ENCODE measurements around the gene EXOC3. TPM values are rescaled to one million over a fixed set of nuclear protein-coding genes. Genes with fewer than 3 reads are reported as not detected.

Gene EXOC3
- total and polyA plus RNA-seq, 10 of the 15 experiments (the other 5 are each of a cell fraction or from before 2014, with no cell fraction given): 1.6 to 53.0 (median 27.9) TPM

DNA sequence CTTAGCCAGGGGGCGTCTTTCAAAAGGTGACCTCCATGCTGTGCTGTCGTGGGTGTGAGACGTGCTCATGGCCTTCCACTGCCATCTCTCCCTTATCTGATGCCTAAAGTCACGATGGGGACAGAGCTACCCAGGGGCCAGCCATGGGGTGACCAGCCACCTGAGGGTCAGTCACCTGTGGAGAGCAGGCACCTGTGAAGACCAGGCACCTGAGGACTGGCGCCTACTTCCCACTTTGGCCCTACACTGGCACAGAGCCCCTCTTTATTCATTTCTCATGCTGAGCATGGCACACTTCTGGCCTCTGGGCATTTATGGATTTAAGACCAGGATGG, 6.4 kb upstream of the EXOC3 start:
- intact Hi-C loops (cut with micrococcal nuclease; ENCODE audit: unreplicated experiment): no loop called here
- no peak overlapping the region for H3K4me2 ChIP-seq (ENCODE audit: control insufficient read depth, insufficient read depth)
- H2AFZ ChIP-seq (ENCODE audit: control insufficient read depth, low read depth, low read length): no peak overlapping the region
- FAIRE-seq (no peak), DNase-seq (ENCODE audit: low read depth, low spot score) (no peak), ATAC-seq (no peak)
- no peaks in the 10 kb centered on the region; the same call in 1 of the 2 replicates for H3K79me2 ChIP-seq (ENCODE audit: control insufficient read depth, insufficient read depth, low read length)
- no peaks in the 10 kb centered on the region for H3K27me3 ChIP-seq (replicated peaks in 1 of 2; ENCODE audit: control insufficient read depth in 2 of 2, insufficient read depth in 2 of 2, low read length in 1 of 2)
- TF ChIP-seq, protein P1, sequence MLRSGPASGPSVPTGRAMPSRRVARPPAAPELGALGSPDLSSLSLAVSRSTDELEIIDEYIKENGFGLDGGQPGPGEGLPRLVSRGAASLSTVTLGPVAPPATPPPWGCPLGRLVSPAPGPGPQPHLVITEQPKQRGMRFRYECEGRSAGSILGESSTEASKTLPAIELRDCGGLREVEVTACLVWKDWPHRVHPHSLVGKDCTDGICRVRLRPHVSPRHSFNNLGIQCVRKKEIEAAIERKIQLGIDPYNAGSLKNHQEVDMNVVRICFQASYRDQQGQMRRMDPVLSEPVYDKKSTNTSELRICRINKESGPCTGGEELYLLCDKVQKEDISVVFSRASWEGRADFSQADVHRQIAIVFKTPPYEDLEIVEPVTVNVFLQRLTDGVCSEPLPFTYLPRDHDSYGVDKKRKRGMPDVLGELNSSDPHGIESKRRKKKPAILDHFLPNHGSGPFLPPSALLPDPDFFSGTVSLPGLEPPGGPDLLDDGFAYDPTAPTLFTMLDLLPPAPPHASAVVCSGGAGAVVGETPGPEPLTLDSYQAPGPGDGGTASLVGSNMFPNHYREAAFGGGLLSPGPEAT (IDR thresholded peaks at IDR 0.05; ENCODE audit: low read depth): no peak
- no peak for TF ChIP-seq POU2F2 (IDR thresholded peaks at IDR 0.05; ENCODE audit: borderline replicate concordance, low read depth, low read length)
- no peak for TF ChIP-seq EGR1 (IDR thresholded peaks at IDR 0.05; ENCODE audit: borderline replicate concordance in 1 of 2, low read depth in 2 of 2, low read length in 2 of 2)
- TF ChIP-seq DPF2 (IDR thresholded peaks at IDR 0.05): no peak
- TF ChIP-seq, protein P2, sequence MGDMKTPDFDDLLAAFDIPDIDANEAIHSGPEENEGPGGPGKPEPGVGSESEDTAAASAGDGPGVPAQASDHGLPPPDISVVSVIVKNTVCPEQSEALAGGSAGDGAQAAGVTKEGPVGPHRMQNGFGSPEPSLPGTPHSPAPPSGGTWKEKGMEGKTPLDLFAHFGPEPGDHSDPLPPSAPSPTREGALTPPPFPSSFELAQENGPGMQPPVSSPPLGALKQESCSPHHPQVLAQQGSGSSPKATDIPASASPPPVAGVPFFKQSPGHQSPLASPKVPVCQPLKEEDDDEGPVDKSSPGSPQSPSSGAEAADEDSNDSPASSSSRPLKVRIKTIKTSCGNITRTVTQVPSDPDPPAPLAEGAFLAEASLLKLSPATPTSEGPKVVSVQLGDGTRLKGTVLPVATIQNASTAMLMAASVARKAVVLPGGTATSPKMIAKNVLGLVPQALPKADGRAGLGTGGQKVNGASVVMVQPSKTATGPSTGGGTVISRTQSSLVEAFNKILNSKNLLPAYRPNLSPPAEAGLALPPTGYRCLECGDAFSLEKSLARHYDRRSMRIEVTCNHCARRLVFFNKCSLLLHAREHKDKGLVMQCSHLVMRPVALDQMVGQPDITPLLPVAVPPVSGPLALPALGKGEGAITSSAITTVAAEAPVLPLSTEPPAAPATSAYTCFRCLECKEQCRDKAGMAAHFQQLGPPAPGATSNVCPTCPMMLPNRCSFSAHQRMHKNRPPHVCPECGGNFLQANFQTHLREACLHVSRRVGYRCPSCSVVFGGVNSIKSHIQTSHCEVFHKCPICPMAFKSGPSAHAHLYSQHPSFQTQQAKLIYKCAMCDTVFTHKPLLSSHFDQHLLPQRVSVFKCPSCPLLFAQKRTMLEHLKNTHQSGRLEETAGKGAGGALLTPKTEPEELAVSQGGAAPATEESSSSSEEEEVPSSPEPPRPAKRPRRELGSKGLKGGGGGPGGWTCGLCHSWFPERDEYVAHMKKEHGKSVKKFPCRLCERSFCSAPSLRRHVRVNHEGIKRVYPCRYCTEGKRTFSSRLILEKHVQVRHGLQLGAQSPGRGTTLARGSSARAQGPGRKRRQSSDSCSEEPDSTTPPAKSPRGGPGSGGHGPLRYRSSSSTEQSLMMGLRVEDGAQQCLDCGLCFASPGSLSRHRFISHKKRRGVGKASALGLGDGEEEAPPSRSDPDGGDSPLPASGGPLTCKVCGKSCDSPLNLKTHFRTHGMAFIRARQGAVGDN (IDR thresholded peaks at IDR 0.05): no peak
- no peak for TF ChIP-seq ZNF274 (IDR thresholded peaks at IDR 0.05; ENCODE audit: insufficient read depth, insufficient read length)
- TF ChIP-seq CHD1 (IDR thresholded peaks at IDR 0.05; ENCODE audit: low read depth, low read length): no peak
- TF ChIP-seq HDAC6 (IDR thresholded peaks at IDR 0.05; ENCODE audit: unreplicated experiment): no peak
- TF ChIP-seq SMC3 (IDR thresholded peaks at IDR 0.05; ENCODE audit: borderline replicate concordance, low read length): no peak
- no peak for TF ChIP-seq CEBPB (IDR thresholded peaks at IDR 0.05; ENCODE audit: borderline replicate concordance in 1 of 2, low read depth in 2 of 2, low read length in 2 of 2)
- TF ChIP-seq CBFB (IDR thresholded peaks at IDR 0.05; ENCODE audit: low read depth): no peak
- H3K4me1 ChIP-seq (ENCODE audit: control insufficient read depth, insufficient read depth, low read length): peaks cover 16% of the 10 kb centered on the region
- WGBS (ENCODE audit: insufficient coverage, insufficient replicate concordance, low lambda C conversion rate, missing lambda C conversion rate): 43% methylated on average over 5 of the region's 5 CpGs
- RAD21 ChIA-PET (ENCODE audit: unreplicated experiment): interaction anchor here (2.2 kb wide), 1 partner anchor 119 kb away, joined by 12 read pairs; no protein-coding TSS in a partner anchor
- H3K9ac ChIP-seq (ENCODE audit: control insufficient read depth, insufficient read depth, low read length): no peak overlapping the region
- POLR2A ChIA-PET: no interaction called here
- peaks cover 3 to 16% of the 10 kb centered on the region in 2 experiments; a peak in 3 of 4 replicates for H3K36me3 ChIP-seq (ENCODE audit: control insufficient read depth in 2 of 2, insufficient read depth in 2 of 2, low read length in 1 of 2)
- H3K9me3 ChIP-seq (replicated peaks; ENCODE audit: control insufficient read depth, insufficient read depth, low read length): no peaks in the 10 kb centered on the region
- no peak overlapping the region for H3K4me3 ChIP-seq
- no TSS peak for BruUV-seq (replicated peaks)
- SMC1A ChIA-PET (ENCODE audit: uncharacterized antibody, unreplicated experiment): interaction anchor here (1.6 kb wide), 1 partner anchor 120 kb away, joined by 9 read pairs; no protein-coding TSS in a partner anchor
- in situ Hi-C loops (cut with MboI): loop anchor here (5.0 kb wide), 1 partner anchor 119 kb away; no protein-coding TSS in a partner anchor
- H3K27ac ChIP-seq (ENCODE audit: control insufficient read depth, insufficient read depth): no peak overlapping the region
- no peaks in the 10 kb centered on the region for H4K20me1 ChIP-seq (ENCODE audit: control insufficient read depth, insufficient read depth)
- CTCF ChIA-PET: interaction anchor here (0.8 to 2.1 kb wide), 2 partner anchors 115 to 119 kb away, joined by 3 to 13 read pairs; partner anchors contain the start of gene AHRR
